ENCODE measurements around the gene FAM222A.

The FAM222A gene

GRCh38 chr12:109715310-109716091 is 1.9 kb downstream of the FAM222A start:
- H3K27ac ChIP-seq (replicated peaks), result no peak overlapping the region
- H3K27me3 ChIP-seq (ENCODE audit: insufficient read depth, poor library complexity, severe bottlenecking), result peaks cover 25% of the 10 kb centered on the region
- TF ChIP-seq GABPA (IDR thresholded peaks at IDR 0.05; ENCODE audit: low read depth), result no peak
- no peak for TF ChIP-seq REST (IDR thresholded peaks at IDR 0.05; ENCODE audit: insufficient replicate concordance, low read depth)
- no peak for TF ChIP-seq CTCF (IDR thresholded peaks at IDR 0.05; ENCODE audit: insufficient read depth, low read length)
- TF ChIP-seq POLR2AphosphoS5 (IDR thresholded peaks at IDR 0.05; ENCODE audit: low read depth), result no peak
- TF ChIP-seq SPI1 (IDR thresholded peaks at IDR 0.05; ENCODE audit: borderline replicate concordance, low read depth), result no peak
- no peak overlapping the region for H3K4me3 ChIP-seq (replicated peaks; ENCODE audit: insufficient read depth, low read length)
- no peak for DNase-seq (ENCODE audit: low read depth in 1 of 2, low spot score in 1 of 2)

GRCh38 chr12:109716092-109716479 is 2.5 kb downstream of the FAM222A start:
- Histone ChIP-seq H3K27ac (replicated peaks) (no peak overlapping the region), H3K27me3 (ENCODE audit: insufficient read depth, poor library complexity, severe bottlenecking) (peaks cover 25% of the 10 kb centered on the region), H3K4me3 (replicated peaks; ENCODE audit: insufficient read depth, low read length) (no peak overlapping the region)
- DNase-seq (ENCODE audit: low read depth in 1 of 2, low spot score in 1 of 2), result no peak
- TF ChIP-seq REST (IDR thresholded peaks at IDR 0.05; ENCODE audit: insufficient replicate concordance, low read depth) (no peak), POLR2AphosphoS5 (IDR thresholded peaks at IDR 0.05; ENCODE audit: low read depth) (no peak), GABPA (IDR thresholded peaks at IDR 0.05; ENCODE audit: low read depth) (no peak), CTCF (IDR thresholded peaks at IDR 0.05; ENCODE audit: insufficient read depth, low read length) (no peak), SPI1 (IDR thresholded peaks at IDR 0.05; ENCODE audit: borderline replicate concordance, low read depth) (no peak)

GRCh38 chr12:109716512-109717389 is 3.1 kb downstream of the FAM222A start:
- H3K4me3 ChIP-seq (replicated peaks; ENCODE audit: insufficient read depth, low read length), result no peak overlapping the region
- no peak overlapping the region for H3K27ac ChIP-seq (replicated peaks)
- TF ChIP-seq SPI1 (IDR thresholded peaks at IDR 0.05; ENCODE audit: borderline replicate concordance, low read depth) (no peak), GABPA (IDR thresholded peaks at IDR 0.05; ENCODE audit: low read depth) (no peak), CTCF (IDR thresholded peaks at IDR 0.05; ENCODE audit: insufficient read depth, low read length) (no peak), POLR2AphosphoS5 (IDR thresholded peaks at IDR 0.05; ENCODE audit: low read depth) (no peak), REST (IDR thresholded peaks at IDR 0.05; ENCODE audit: insufficient replicate concordance, low read depth) (no peak)
- peaks cover 20% of the 10 kb centered on the region for H3K27me3 ChIP-seq (ENCODE audit: insufficient read depth, poor library complexity, severe bottlenecking)
- DNase-seq (ENCODE audit: low read depth in 1 of 2, low spot score in 1 of 2), result no peak
